Ureter (tissue), 1 donor: ENCODE results near the gene UBXN4. TPM values are rescaled to one million over a fixed set of nuclear protein-coding genes. Genes with fewer than 3 reads are reported as not detected.
"Not testable (repeated sequence)": the region's sequence is repeated elsewhere in the genome, so short reads cannot be mapped to it uniquely, and the experiment has no call there.

ENCODE experiments used
- DNase-seq: peaks from one replicate; pipeline ENCODE4 v3.0.0-alpha.2; 2020; ENCODE audit warnings: low spot score
- total RNA-seq: library from RNA; stranded (reverse); gene quantifications from one replicate; pipeline ENCODE4 v1.2.4, GENCODE V29; 2023
- donor health status: DM: yes; HTN: yes; CAD: no.

Gene UBXN4
- total RNA-seq, 1 donor from 2014 or later: 117 TPM

DNA sequence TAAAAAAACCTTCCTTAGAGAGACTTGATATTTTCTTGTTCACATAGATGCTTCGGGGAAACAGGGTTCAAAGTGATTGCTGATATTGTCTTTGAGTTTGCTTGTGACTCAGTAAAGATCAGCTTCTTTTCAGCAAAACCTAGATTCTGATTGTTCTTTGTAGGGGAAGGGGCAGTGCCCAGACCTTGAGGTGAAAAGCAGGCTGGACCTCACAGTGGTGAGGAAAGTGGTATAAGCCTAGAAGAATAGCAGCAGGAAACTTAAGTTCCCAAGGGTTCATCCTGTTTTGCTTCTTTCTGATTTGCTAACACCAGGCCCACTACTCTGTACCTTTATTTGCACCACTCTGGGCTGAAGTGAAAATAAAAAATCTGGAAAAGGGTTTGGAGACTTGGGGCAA, 20.9 kb downstream of the UBXN4 start:
- no peak for DNase-seq

DNA sequence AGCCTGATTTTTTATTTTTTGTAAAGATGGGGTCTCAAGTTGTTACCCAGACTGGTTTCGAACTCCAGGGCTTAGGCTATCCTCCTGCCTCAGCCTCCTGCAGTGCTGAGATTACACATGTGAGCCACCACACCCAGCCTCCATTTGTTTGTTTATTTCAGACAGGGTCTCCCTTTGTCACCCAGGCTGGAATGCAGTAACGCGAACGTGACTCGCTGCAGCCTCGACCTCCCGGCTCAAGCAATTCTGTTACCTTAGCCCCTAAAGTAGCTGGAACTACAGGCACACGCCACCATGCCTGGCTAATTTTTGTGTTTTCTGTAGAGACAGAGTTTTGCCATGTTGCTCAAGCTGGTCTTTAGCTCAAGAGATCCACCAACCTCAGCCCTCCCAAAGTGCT, 27.2 kb downstream of the UBXN4 start:
- no peak for DNase-seq

- no peak for DNase-seq
Measured at GRCh38 chr2:135773319-135773718, 31.7 kb downstream of the UBXN4 start.

DNA sequence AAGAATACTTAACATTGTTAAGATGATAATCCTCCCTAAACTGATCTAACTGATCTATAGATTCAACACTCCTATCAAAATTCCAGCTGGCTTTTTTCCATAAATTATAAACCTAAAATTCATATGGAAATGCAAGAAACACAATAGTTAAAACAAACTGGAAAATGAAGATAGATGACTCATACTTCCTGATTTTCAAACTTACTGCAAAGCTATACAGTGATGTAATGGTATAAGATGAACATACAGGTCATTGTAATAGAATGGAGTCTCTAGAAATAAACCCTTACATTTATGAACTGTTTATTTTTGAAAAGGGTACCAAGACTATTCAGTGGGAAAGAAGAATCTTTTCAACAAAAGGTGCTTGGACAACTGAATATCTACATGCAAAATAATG, 32.3 kb downstream of the UBXN4 start:
- DNase-seq: no peak

GRCh38 chr2:135775420-135775819, 33.8 kb downstream of the UBXN4 start:
- DNase-seq: no peak

GRCh38 chr2:135776367-135776766, 34.7 kb downstream of the UBXN4 start:
- DNase-seq: no peak

DNA sequence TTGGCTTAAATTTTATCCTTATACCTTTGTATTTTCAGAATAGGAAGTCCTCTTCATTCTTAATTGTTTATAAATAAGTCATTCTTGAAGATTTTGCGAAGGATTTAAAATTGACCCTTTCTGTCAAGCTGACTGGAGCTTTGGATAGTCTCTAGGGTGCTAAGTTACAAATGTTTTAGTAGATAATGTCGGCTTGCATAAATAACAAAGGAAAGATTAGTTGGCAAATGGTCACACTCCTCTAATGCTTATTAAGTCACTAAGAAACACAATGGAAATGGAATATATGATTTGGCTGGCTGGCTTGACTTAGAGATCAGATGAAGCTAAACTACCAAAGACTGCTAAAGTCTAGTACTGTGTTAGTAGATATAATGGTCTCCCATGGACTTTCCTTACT, 40.6 kb downstream of the UBXN4 start:
- DNase-seq: no peak

DNA sequence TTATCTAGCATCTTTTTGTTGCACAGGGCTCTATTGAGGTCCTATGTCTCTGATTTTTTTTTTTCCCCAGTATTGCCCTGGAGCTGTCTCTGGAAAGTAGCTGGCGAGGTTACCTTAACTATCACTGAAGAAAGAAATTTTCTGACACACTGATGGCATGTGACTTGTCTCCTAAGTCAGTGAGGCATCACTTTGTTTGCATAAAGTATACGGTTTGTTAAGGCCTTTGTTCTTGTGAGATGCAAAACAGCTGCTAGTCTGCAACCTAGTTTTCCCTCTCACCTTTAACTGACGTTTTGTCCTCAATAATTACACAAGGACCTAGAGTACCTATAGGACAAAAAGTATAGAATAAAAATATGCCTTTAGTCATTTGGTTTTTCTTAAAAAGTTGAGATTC, 41.8 kb downstream of the UBXN4 start:
- DNase-seq: no peak

DNA sequence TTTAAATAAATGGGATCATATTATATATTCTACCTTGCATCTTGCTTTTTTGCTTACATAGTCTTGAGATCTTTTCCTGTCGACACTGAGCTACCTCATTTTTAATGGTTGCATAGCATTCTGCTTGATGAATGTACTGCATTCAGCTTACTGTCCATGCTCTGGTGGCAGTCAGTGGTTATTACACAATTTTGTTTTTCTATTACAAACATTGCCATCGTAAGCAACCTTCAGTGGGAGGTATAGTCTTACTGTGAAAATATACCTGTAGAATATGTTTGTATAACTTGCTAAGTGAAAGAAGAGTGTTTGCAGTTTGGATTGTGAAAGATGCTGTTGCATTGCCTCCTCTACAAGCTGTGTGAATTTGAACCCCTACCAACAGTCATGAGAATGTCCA, 43.4 kb downstream of the UBXN4 start:
- no peak for DNase-seq

GRCh38 chr2:135786823-135787222, 45.2 kb downstream of the UBXN4 start:
- DNase-seq: no peak

- no peak for DNase-seq
Measured at GRCh38 chr2:135790423-135790822, 48.8 kb downstream of the UBXN4 start.

- DNase-seq: no peak
Measured at GRCh38 chr2:135791418-135792190, 49.9 kb downstream of the UBXN4 start.

GRCh38 chr2:135792401-135793150, 50.9 kb downstream of the UBXN4 start:
- DNase-seq: no peak

DNA sequence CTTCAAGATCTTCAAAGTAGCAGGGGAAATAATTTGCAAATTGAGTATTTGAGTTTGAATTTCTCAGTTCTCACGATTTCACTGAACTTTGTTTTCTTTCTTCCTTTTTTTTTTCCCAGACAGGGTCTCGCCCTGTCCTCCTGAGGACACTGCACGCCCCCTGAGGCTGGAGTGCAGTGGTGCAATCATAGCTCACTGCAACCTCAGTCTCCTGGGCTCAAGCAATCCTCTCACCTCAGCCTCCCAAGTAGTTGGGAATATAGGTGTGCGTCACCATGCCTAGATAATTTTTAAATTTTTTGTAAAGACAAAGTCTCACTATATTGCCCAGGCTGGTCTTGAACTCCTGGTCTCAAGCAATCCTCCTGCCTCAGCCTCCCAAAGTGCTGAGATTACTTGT, 54.0 kb downstream of the UBXN4 start:
- DNase-seq: not testable (repeated sequence)

- no peak for DNase-seq
Measured at GRCh38 chr2:135796606-135797005, 55.0 kb downstream of the UBXN4 start.

GRCh38 chr2:135797497-135798274, 56.0 kb downstream of the UBXN4 start:
- DNase-seq: peak; percentile 79

DNA sequence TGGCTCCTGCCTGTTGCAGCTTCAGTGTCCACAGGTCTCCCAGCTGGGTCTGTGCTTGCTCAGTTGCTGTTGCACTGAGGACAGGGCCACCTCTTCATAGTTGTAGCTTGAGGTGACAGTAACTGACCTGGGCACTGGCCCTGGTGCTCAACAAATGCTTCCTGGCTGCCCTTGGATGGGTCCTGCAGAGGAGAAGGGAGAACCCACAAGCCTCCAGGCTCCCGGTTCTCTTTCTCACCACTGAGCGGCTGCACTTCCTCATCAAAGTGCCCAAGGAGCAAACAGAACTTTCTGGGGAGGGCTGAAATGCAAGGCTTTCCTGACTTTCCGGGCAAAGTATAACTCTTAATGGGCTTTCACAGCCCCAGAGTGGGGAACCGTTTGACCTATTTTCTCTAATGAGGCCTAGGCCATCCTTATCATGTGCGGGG, 56.6 kb downstream of the UBXN4 start:
- DNase-seq: no peak

DNA sequence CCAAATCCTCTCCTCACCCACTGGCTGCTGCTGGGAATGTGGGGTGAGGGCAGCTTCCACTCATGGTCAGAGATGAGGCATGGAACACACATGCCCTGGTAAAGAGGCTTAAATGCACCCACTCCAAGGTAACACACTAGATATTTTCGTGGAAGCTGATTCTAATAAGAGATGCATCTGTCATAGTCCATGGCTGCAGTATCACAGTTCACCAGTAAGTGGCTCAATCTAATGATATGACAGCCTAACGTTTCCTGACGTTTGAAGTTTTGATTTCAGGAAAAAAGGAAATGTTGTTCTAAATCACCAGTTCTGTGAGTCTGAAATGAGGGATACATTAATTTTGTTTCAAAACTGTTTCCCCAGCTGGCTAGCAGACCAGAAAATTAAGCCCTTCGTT, 57.1 kb downstream of the UBXN4 start:
- no peak for DNase-seq

GRCh38 chr2:135799738-135800137, 58.1 kb downstream of the UBXN4 start:
- DNase-seq: no peak

DNA sequence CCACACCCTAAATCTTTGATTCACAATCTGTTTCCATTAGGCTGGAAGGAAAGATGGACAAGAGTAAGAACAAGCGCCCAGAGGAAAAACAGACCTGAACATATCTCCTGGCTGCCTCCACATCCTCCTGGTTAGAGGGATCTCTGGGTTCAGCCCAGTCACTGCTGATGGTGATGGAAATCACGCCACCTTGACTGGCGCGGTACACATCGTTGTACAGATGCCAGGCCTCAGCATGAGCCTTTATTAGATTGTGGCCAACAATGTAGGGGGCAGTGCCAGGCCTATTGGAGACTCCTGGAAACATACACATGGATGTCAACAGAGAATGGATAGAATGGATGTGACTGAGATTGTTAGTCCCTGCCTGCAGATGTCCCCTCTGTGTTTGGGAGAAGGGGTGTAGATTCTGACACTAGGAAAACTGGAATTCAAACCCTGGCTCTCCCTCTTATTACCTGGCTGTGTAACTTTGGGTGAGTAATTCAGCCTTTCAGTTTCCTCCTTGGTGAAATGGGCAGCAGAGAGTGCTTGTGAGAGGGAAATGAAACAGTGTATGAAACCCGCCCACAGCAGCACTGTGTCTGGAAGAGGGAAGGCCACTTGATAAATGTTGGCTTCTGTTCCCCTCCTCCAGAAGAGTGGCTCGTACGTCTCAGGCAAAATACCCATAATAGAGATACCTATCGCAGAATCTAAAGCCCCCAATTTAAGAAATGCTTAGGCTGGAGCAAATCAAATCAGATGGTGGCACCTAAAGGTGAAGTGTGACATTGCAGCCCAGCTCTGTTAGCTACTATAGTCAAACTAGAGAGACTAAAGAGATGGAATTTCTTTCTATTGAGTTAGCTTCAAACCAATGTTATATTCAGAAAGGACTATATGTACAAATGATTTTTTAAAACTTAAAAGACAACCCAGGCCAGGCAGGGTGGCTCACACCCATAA, 59.1 kb downstream of the UBXN4 start:
- no peak for DNase-seq

DNA sequence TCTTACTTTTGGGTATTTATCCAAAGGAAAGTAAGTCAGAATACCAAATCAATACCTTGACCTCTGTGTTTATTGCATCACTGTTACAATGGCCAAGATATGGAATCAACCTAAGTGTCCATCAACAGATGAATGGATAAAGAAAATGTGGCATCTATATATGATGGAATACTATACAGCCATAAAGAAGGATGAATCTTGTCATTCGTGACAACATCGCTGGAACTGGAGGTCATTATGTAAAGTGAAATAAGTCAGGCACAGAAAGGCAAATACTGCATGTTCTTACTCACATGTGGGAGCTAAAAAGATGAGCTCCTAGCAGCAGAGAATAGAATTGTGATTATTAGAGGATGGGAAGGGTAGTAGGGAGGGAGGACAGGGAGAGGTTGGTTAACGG, 60.7 kb downstream of the UBXN4 start:
- DNase-seq: no peak
